ENCODE measurements around the gene THBS3.
"Not testable (repeated sequence)": the region's sequence is repeated elsewhere in the genome, so short reads cannot be mapped to it uniquely, and the experiment has no call there.

Gene THBS3

DNA sequence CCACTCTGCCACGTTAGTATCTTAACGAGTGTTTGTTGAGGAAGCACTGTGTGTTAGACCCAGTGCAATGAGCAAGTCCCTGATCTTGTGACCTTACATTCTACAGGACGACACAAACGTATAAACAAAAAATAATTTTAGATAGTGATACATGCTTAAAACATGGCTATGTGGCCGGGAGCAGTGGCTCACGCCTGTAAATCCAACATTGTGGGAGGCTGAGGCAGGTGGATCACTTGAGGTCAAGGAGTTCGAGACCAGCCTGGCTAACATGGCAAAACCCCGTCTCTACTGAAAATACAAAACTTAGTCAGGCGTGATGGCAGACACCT lies 20.4 kb upstream of the THBS3 start:
- TF ChIP-seq, protein P1, sequence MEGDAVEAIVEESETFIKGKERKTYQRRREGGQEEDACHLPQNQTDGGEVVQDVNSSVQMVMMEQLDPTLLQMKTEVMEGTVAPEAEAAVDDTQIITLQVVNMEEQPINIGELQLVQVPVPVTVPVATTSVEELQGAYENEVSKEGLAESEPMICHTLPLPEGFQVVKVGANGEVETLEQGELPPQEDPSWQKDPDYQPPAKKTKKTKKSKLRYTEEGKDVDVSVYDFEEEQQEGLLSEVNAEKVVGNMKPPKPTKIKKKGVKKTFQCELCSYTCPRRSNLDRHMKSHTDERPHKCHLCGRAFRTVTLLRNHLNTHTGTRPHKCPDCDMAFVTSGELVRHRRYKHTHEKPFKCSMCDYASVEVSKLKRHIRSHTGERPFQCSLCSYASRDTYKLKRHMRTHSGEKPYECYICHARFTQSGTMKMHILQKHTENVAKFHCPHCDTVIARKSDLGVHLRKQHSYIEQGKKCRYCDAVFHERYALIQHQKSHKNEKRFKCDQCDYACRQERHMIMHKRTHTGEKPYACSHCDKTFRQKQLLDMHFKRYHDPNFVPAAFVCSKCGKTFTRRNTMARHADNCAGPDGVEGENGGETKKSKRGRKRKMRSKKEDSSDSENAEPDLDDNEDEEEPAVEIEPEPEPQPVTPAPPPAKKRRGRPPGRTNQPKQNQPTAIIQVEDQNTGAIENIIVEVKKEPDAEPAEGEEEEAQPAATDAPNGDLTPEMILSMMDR (conservative IDR thresholded peaks at IDR 0.05; ENCODE audit: low read depth, low read length): no peak
- peak overlapping the region; percentile 56 for H3K4me3 ChIP-seq (ENCODE audit: low read depth, low read length)
- no peak for DNase-seq (ENCODE audit: low read depth)

DNA sequence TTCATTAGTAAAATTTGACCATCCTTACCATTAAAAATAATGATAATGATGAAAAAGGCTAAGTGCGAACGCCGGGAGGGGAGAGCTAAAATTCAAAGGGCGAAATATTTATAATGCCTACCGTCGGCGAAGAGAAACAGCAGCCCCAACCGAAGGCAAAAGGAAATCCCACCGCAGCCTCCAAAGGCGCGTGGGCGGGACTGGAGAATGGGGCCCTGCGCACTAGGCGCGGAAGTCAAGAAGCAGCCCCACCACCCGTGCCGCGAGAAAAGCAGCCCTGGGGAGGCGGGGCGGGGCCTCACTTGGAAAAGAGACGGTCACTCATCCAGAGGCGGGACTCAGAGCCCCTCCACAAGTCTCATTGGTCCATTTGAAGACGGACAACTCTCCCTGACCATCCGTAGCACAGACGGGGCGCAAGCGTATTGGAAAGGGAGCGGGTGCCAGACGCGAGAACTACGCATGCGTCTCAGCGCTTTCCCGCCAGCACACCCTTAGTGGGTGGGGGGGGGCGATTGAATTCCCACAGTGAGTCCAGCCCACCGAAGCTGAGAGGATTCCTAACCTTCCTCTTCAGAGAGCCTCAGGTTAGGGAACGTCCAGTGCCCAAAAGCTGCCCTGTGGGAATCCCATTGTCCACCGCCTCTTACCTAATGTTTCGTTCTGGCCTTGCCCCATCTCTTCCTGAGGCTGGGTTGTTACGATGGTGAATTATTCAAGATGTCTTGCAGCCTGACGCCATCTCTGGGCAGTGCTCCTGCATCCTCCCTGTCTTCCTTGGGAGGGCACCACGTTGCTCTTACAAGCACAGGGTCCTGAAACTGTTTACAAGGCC lies 19.8 kb upstream of the THBS3 start:
- H3K4me3 ChIP-seq (ENCODE audit: low read depth, low read length): peak overlapping the region; percentile 78
- DNase-seq (ENCODE audit: low read depth): peak; percentile 100
- TF ChIP-seq, protein P1 (conservative IDR thresholded peaks at IDR 0.05; ENCODE audit: low read depth, low read length): no peak

DNA sequence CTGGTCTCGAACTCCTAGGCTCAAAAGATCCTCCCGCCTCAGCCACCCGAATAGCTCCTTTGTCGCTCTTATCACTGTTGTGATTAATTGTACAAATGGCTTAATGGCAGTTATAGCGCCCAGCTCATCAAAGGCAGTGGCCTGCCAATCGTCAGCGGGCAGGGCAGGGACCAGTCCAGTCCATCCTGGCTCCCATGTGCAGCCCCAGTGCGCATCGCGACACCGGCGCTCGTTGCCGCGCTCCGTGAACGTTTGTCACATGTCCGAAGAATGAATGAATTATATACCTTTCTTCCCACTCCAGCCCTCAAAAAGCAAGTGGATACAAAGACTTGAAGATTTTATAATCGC lies 19.2 kb upstream of the THBS3 start:
- TF ChIP-seq, protein P1 (conservative IDR thresholded peaks at IDR 0.05; ENCODE audit: low read depth, low read length): no peak
- peak overlapping the region; percentile 78 for H3K4me3 ChIP-seq (ENCODE audit: low read depth, low read length)
- DNase-seq (ENCODE audit: low read depth): peak; percentile 41

DNA sequence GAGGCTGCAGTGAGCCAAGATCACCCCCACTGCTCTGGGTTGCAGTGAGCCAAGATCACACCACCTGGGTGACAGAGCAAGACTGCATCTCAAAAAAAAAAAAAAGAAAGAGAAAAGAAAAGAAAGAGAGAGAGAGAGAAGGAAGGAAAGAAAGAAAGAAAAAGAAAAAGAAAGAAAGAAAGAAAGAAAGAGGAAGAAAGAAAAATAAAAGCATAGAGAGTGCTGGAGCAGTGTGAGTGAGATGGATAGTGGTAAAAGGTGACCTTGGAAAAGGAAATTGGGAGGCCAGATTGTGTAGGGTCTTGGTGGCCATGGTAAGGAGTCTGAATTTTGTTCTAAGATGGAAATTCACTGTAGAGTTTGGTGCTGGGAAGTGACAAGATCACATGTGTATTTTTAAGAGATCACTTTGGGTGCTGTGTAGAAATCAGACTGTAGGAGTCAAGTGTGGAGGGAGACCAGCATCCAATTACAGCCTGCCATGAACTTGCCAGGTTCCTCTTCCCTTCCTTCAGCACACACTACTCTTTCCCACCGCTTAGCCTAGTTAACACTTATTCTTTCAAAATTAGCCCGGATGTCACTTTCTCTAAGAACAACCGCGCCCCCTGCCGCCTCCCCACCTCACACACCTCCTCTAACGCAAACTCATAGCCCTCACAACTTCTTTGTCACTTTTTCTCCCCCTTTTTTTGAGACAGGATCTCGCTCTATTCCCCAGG lies 18.7 kb upstream of the THBS3 start:
- peak overlapping the region; percentile 78 for H3K4me3 ChIP-seq (ENCODE audit: low read depth, low read length)
- TF ChIP-seq, protein P1 (conservative IDR thresholded peaks at IDR 0.05; ENCODE audit: low read depth, low read length): peak; percentile 76
- DNase-seq (ENCODE audit: low read depth): peak; percentile 89

DNA sequence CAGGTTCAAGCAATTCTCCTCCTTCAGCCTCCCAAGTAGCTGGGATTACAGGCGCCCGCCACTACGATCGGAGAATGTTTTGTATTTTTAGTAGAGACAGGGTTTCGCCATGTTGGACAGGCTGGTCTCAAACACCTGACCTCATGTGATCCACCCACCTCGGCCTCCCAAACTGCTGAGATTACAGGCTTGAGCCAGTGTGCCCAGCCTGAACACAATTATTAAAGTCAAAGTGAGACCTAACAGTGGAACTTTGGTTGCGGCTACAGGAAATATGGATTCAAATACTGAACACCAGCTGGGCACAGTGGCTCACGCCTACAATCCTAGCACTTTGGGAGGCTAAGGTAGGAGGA lies 17.7 kb upstream of the THBS3 start:
- H3K4me3 ChIP-seq (ENCODE audit: low read depth, low read length): not testable (repeated sequence)

DNA sequence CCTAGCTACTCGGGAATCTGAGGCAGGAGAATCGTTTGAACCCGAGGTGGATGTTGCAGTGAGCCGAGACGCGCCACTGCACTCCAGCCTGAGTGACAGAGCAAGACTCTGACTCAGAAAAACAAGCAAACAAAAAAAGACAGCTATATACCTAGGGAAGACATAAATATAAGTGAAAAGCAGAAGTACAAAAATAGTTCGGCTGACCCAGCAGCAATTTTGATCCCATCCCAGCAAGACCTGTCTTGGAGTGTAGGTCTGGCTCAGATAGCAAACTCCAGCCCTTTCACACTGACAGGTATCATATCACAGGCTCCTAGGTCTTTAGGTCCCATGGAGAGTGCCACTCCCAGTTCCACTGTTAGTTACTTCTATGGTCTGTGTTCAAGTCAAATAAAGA lies 15.3 kb upstream of the THBS3 start:
- TF ChIP-seq, protein P1 (conservative IDR thresholded peaks at IDR 0.05; ENCODE audit: low read depth, low read length): no peak
- DNase-seq (ENCODE audit: low read depth): no peak
- H3K4me3 ChIP-seq (ENCODE audit: low read depth, low read length): no peak overlapping the region

More for the DNA sequence above, 17.7 kb upstream of the THBS3 start:
- DNase-seq (ENCODE audit: low read depth): not testable (repeated sequence)

DNA sequence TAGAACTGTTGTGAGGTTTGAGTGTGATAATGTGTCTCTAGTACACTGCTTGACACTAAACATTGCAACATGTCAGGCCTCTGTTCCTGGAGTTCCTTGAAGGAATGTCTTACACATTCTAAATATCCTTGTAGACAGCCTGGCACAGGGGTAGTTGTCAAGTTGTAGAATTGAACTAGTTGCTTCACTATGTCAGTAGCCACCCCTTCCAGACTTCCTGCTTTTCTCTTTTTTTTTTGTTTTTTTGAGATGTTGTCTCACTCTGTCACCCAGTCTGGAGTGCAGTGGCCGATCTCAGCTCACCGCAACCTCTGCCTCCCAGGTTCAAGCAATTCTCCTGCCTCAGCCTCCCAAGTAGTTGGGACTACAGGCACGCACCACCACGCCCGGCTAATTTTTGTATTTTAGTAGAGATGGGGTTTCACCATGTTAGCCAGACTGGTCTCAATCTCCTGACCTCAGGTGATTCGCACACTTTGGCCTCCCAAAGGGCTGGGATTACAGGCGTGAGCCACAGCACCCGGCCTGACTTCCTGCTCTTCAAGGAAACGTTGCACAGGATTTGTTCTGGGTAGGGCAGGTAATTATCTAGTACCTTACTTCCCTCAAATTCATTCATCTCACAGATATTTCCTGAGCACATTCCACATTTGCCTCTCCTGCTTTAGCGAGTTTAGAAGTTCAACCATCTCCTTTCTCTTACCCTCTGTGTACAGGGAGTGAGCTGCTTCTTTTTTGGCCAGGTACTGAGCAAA lies 12.7 kb upstream of the THBS3 start:
- H3K4me3 ChIP-seq (ENCODE audit: low read depth, low read length); DNase-seq (ENCODE audit: low read depth): not testable (repeated sequence)

All from choroid plexus epithelial cell (primary cell).